Tibial artery (tissue), 4 donors: ENCODE measurements around the gene TRAF7.

Source experiments
- DNase-seq, 2 donors: peaks; one replicate each; pipeline ENCODE4 v3.0.0-alpha.2; 2019
- H3K27ac ChIP-seq, 2 donors: fragments of 200-600 bp; sonication (generic) in 1 of 2; 1 replicate in 1 of 2; 2 replicates in 1 of 2; pipeline ENCODE4 v1.5.1; 2018 to 2019; ENCODE audit warnings: mild to moderate bottlenecking in 1 of 2
- H3K27me3 ChIP-seq, 2 donors: fragments of 200-600 bp; sonication (generic) in 1 of 2; one replicate each; pipeline versions ENCODE4 v1.5.1 to v1.6.0; 2016 to 2019
- H3K36me3 ChIP-seq, 3 donors: fragments of 200-600 bp; sonication (generic) in 2 of 3; one replicate each; pipeline ENCODE4 v1.5.1; 2016 to 2019; ENCODE audit warnings: mild to moderate bottlenecking in 2 of 3
- H3K4me1 ChIP-seq, 4 donors: fragments of 200-600 bp; sonication (generic) in 2 of 4; 1 replicate in 3 of 4; 2 replicates in 1 of 4; pipeline ENCODE4 v1.5.1; 2016 to 2019
- H3K4me3 ChIP-seq, 2 donors: fragments of 200-600 bp; sonication (generic) in 1 of 2; 1 replicate in 1 of 2; 2 replicates in 1 of 2; pipeline ENCODE4 v1.5.1; 2018 to 2019; ENCODE audit warnings: mild to moderate bottlenecking in 2 of 2
- H3K9me3 ChIP-seq, 3 donors: fragments of 200-600 bp; sonication (generic) in 1 of 3; one replicate each; pipeline ENCODE4 v1.5.1; 2016 to 2019
- intact Hi-C: fragments of 100-400 bp; cut with DNase I; formaldehyde crosslinking; loops from one replicate; pipeline ENCODE4 v1.15.0; 2023; ENCODE audit warnings: low total_unique reads
- TF ChIP-seq, protein P1 (sequence below), 2 experiments: fragments of 200-600 bp in 1 of 2; fragments of 450-650 bp in 1 of 2; IDR thresholded peaks; one replicate each; pipeline ENCODE4 v1.5.1; 2017 to 2019; ENCODE audit warnings: antibody characterized with exemption in 2 of 2, mild to moderate bottlenecking in 1 of 2, moderate library complexity in 1 of 2

Gene TRAF7

DNA sequence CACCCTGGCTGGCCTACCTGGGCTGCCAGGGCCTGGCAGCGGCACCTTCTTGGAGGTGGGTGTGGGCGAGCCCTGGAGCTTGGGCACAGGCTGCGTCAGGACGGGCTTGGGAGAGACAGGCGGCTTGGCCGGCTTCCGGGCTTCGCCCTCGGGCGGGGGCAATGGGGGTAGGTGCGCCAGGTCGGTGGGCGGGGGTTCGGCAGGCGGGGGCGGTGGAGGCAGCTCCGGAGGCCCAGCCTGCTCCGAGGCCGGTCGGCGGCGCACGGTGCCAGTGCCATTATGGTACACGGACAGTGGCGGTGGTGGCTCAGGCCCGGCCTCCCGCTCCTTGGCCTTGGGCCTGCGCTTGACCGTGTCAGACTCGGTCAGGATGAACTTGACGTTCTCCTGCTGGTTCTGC, 24.0 kb downstream of the TRAF7 start:
- Histone ChIP-seq H3K4me3 (no peak overlapping the region), H3K4me1 (peaks cover 0 to 3% (median 0%) of the 10 kb centered on the region in 4 donors), H3K27ac (no peak overlapping the region), H3K36me3 (peaks cover 29 to 37% (median 35%) of the 10 kb centered on the region in 3 donors), H3K9me3 (no peaks in the 10 kb centered on the region), H3K27me3 (peaks cover 0 to 14% of the 10 kb centered on the region in 2 donors)
- no peak for DNase-seq
- intact Hi-C loops = no loop called here
- TF ChIP-seq, protein P1, sequence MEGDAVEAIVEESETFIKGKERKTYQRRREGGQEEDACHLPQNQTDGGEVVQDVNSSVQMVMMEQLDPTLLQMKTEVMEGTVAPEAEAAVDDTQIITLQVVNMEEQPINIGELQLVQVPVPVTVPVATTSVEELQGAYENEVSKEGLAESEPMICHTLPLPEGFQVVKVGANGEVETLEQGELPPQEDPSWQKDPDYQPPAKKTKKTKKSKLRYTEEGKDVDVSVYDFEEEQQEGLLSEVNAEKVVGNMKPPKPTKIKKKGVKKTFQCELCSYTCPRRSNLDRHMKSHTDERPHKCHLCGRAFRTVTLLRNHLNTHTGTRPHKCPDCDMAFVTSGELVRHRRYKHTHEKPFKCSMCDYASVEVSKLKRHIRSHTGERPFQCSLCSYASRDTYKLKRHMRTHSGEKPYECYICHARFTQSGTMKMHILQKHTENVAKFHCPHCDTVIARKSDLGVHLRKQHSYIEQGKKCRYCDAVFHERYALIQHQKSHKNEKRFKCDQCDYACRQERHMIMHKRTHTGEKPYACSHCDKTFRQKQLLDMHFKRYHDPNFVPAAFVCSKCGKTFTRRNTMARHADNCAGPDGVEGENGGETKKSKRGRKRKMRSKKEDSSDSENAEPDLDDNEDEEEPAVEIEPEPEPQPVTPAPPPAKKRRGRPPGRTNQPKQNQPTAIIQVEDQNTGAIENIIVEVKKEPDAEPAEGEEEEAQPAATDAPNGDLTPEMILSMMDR (IDR thresholded peaks at IDR 0.05) = no peak

DNA sequence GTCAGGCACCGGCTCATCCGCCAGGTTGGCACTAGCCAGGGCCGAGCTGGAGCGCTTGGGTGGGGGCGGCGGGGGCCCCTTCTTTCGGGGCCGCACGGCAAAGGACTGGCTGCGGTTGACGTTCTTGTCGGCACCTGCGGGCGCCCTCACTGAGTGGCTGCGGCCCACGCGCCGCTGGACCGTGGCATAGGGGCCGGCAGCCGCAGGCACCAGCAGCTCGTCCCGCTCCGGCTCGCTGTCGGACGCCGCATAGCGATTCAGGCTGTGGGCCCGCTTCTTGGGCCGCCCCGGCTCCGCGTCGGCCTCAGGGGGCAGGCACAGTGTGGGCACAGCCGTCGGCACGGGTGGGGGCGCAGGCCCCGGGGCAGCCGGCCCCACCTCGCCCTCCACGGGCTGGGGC, 24.9 kb downstream of the TRAF7 start:
- no peaks in the 10 kb centered on the region for H3K9me3 ChIP-seq
- H3K36me3 ChIP-seq = peaks cover 20 to 28% (median 27%) of the 10 kb centered on the region in 3 donors
- no peak overlapping the region for H3K4me3 ChIP-seq
- DNase-seq = no peak
- no peak overlapping the region for H3K27ac ChIP-seq
- intact Hi-C loops = no loop called here
- TF ChIP-seq, protein P1 (IDR thresholded peaks at IDR 0.05) = no peak
- peaks cover 0 to 3% (median 0%) of the 10 kb centered on the region in 4 donors for H3K4me1 ChIP-seq
- H3K27me3 ChIP-seq = peaks cover 0 to 19% of the 10 kb centered on the region in 2 donors

DNA sequence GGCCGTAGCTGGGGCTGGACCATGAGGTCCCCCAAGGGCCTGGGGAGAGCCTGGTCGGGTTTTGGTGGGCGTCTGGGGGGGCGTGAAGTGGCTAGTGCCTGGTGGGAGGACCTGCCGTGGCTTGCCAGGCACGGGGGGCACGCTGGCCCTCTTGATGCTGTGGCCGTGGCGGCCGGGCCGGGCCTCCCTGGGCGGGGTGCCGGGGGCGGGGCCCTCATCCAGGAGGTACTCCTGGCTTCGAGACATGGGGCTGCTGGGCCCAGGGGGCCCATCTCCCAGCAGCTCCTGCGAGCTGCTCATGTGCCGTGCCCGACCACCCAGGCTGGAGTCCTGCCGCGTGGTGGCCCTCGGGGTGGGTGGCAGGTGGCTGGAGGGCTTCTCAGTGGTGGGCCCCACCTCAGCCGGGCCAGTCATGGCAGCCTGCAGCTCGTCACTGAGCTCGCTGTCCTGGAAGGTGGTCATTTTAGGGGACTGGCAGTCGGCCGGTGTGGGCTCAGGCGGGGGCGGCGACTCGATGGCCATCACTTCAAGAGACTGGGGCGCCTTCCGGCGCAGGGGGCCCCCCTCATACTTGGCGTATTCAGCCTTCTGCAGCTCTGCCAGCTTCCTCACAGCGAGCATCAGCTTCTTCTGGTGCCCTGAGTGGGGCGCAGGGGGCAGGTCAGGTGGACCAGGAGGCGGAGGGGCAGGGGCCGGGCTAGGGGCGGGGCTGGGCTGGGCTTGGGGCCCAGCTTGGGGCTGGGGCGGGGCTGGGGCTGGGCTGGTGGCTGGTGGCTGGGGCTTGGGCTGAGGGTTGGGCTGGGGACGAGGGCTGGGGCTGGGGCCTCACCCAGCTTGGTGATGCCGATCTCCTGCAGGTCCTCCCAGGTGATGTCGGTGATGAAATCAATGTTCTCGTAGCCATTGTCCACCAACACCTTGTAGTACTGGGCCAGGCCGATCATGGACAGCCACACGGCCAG, 25.7 kb downstream of the TRAF7 start:
- intact Hi-C loops = no loop called here
- no peak for DNase-seq
- no peak overlapping the region for H3K4me3 ChIP-seq
- TF ChIP-seq, protein P1 (IDR thresholded peaks at IDR 0.05) = no peak
- H3K9me3 ChIP-seq = no peaks in the 10 kb centered on the region
- H3K36me3 ChIP-seq = peaks cover 12 to 20% (median 19%) of the 10 kb centered on the region in 3 donors
- H3K27ac ChIP-seq = no peak overlapping the region
- peaks cover 0 to 3% (median 0%) of the 10 kb centered on the region in 4 donors for H3K4me1 ChIP-seq
- H3K27me3 ChIP-seq = peaks cover 0 to 19% of the 10 kb centered on the region in 2 donors

DNA sequence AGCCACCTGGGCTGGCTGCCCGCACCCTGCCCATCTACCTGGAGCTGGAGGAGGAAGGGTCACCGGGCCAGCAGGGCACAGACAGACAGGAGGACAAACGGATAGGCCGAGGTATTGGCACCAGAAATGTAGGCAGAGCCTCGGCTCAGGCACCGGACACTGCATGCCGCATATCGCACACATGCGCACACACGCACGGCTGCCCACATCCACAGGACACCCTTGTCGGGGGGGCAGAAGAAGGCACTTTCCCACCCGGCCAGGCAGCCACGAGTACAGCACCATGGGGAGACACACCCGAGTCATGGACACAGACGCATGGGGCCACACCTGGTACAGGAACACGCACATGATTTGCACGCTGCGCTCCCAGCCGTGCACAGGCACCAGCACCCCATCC, 26.4 kb downstream of the TRAF7 start:
- TF ChIP-seq, protein P1 (IDR thresholded peaks at IDR 0.05) = no peak
- Histone ChIP-seq H3K27ac (no peak overlapping the region), H3K27me3 (peaks cover 0 to 19% of the 10 kb centered on the region in 2 donors), H3K36me3 (peaks cover 7 to 13% (median 12%) of the 10 kb centered on the region in 3 donors), H3K9me3 (no peaks in the 10 kb centered on the region), H3K4me1 (peaks cover 0 to 3% (median 0%) of the 10 kb centered on the region in 4 donors), H3K4me3 (no peak overlapping the region)
- DNase-seq = no peak
- intact Hi-C loops = no loop called here

DNA sequence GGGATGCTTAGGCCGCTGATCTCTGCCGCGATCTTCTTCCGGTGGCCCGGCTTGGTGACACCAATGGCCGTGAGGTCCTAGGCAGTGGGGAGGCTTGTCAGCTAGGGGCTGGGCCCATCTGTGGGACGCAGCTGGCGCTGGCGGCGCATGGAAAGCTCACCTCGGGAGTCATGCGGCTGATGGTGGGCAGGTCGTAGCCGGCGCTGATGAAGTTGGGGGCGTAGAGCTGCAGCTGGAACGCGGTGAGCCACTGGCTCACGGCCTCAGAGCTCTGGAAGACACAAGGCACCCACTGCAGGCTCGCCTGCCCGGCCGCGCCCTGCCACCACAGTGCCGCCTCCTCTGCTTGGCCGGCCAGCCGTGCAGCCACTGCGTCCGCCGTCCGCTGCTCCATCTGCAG, 28.1 kb downstream of the TRAF7 start:
- Histone ChIP-seq H3K27ac (no peak overlapping the region), H3K9me3 (no peaks in the 10 kb centered on the region), H3K4me1 (no peaks in the 10 kb centered on the region), H3K36me3 (no peaks in the 10 kb centered on the region), H3K27me3 (peaks cover 0 to 11% of the 10 kb centered on the region in 2 donors), H3K4me3 (no peak overlapping the region)
- TF ChIP-seq, protein P1 (IDR thresholded peaks at IDR 0.05) = no peak
- intact Hi-C loops = no loop called here
- no peak for DNase-seq
